Liver (tissue), 3 donors: ENCODE results near the gene EVI5.

ENCODE experiments used
- ATF3 ChIP-seq: IDR thresholded peaks from 2 replicates; pipeline ENCODE4 v1.6.1; 2016; ENCODE audit warnings: antibody characterized with exemption
- CTCF ChIP-seq: fragments of 150-350 bp; IDR thresholded peaks from 2 replicates; pipeline ENCODE4 v1.5.1; 2017; ENCODE audit warnings: improper control_type of control experiment, low read depth, low read length; ENCODE audit not compliant: missing input control
- EGR1 ChIP-seq, 2 donors: IDR thresholded peaks; 2 replicates each; pipeline ENCODE4 v1.6.1; 2016 to 2018; ENCODE audit warnings: antibody characterized with exemption in 2 of 2, low read depth in 2 of 2
- JUND ChIP-seq, 2 donors: IDR thresholded peaks; 2 replicates each; pipeline ENCODE4 v1.6.1; 2016; ENCODE audit warnings: antibody characterized with exemption in 2 of 2
- RXRA ChIP-seq, 2 donors: IDR thresholded peaks; 2 replicates each; pipeline ENCODE4 v1.6.1; 2017 to 2018; ENCODE audit warnings: antibody characterized with exemption in 2 of 2, mild to moderate bottlenecking in 1 of 2
- SP1 ChIP-seq: IDR thresholded peaks from 2 replicates; pipeline ENCODE4 v1.6.1; 2018; ENCODE audit warnings: antibody characterized with exemption, mild to moderate bottlenecking
- TAF1 ChIP-seq: conservative IDR thresholded peaks from 2 replicates; pipeline ENCODE4 v1.6.1; 2016; ENCODE audit warnings: antibody characterized with exemption, mild to moderate bottlenecking
- YY1 ChIP-seq: IDR thresholded peaks from 2 replicates; pipeline ENCODE4 v1.6.1; 2016; ENCODE audit warnings: antibody characterized with exemption, mild to moderate bottlenecking
- donor health status: healthy.
- donor health status: healthy.

- TF ChIP-seq CTCF: no peak
- TF ChIP-seq ATF3: no peak
- no peak for TF ChIP-seq TAF1
- no peak for TF ChIP-seq EGR1 (IDR thresholded peaks at IDR 0.05; ENCODE audit: low read depth in 2 of 2)
- no peak for TF ChIP-seq RXRA (IDR thresholded peaks at IDR 0.05)
- no peak for TF ChIP-seq YY1
- no peak for TF ChIP-seq SP1
- no peak for TF ChIP-seq JUND (IDR thresholded peaks at IDR 0.05)
These were observed 6.0 kb upstream of the EVI5 start for GRCh38 chr1:92790867-92791266.
